ENCODE data around the gene UBE2G1. TPM values are rescaled to one million over a fixed set of nuclear protein-coding genes. Genes with fewer than 3 reads are reported as not detected.
"Not testable (repeated sequence)": the region's sequence is repeated elsewhere in the genome, so short reads cannot be mapped to it uniquely, and the experiment has no call there.

The UBE2G1 gene
- total RNA-seq, 1 experiment from 2014 or later = 56.8 TPM

DNA sequence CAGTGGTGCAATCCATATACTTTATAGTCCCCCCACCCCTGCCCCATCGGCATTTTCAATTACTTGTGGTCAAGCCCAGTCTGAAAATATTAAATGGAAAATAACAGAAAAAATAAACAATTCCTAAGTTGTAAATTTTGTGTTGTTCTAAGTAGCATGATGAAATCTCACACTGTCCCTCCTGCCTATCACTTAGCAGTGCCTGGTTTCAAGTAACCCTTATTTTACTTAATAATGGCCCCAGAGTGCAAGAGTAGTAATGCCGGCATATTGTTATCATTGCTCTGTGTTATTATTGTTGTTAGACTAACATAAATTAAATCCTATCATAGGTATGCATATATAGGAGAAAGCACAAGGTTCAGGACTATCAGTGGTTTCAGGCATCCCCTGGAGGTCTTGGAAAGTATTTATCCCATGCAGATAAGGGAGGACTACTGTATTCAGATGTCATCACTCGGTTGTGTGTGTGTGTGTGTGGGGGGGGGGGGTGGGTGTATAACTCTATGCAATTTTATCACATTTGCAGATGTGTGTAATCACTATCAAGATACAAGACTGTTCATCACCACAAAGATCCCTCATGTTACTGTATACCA is 9.3 kb downstream of the UBE2G1 start:
- H3K4me3 Mint-ChIP-seq (ENCODE audit: unreplicated experiment) = no peak overlapping the region
- TF ChIP-seq, protein P1, sequence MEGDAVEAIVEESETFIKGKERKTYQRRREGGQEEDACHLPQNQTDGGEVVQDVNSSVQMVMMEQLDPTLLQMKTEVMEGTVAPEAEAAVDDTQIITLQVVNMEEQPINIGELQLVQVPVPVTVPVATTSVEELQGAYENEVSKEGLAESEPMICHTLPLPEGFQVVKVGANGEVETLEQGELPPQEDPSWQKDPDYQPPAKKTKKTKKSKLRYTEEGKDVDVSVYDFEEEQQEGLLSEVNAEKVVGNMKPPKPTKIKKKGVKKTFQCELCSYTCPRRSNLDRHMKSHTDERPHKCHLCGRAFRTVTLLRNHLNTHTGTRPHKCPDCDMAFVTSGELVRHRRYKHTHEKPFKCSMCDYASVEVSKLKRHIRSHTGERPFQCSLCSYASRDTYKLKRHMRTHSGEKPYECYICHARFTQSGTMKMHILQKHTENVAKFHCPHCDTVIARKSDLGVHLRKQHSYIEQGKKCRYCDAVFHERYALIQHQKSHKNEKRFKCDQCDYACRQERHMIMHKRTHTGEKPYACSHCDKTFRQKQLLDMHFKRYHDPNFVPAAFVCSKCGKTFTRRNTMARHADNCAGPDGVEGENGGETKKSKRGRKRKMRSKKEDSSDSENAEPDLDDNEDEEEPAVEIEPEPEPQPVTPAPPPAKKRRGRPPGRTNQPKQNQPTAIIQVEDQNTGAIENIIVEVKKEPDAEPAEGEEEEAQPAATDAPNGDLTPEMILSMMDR (IDR thresholded peaks at IDR 0.05; ENCODE audit: insufficient read depth in 1 of 2, low read depth in 1 of 2, low read length in 1 of 2, severe bottlenecking in 1 of 2, unreplicated experiment in 1 of 2) = no peak

DNA sequence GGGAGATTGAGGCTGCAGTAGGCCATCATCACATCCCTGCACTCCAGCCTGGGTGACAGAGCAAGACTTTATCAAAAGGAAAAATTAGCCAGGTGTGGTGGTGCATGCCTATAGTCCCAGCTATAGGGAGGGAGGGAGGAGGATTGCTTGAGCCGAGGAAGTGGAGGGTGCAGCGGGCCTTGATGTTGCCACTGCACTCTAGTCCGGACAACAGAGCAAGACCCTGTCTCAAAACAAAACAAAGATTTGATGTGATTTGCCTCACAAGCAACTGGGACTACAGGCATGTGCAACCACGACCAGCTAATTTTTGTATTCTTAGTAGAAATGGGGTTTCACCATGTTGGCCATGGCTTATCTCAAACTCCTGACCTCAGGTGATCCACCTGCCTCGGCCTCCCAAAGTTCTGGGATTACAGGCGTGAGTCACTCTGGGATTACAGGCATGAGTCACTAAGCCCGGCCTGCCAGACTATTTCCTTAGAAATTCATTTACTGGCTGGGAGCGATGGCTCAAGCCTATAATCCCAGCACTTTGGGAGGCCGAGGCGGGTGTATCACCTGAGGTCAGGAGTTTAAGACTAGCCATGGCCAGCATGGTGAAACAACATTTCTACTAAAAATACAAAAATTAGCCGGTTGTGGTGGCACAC is 11.5 kb downstream of the UBE2G1 start:
- H3K9me3 ChIP-seq = no peaks in the 10 kb centered on the region
- Mint-ChIP-seq H3K36me3 (ENCODE audit: insufficient read depth, unreplicated experiment) (peaks cover 5% of the 10 kb centered on the region), H3K27ac (ENCODE audit: unreplicated experiment) (no peak overlapping the region), H3K4me3 (ENCODE audit: unreplicated experiment) (no peak overlapping the region), H3K27me3 (ENCODE audit: insufficient read depth, unreplicated experiment) (no peaks in the 10 kb centered on the region), H3K9me3 (ENCODE audit: unreplicated experiment) (no peaks in the 10 kb centered on the region), H3K4me1 (ENCODE audit: low read depth, unreplicated experiment) (peaks cover 6% of the 10 kb centered on the region)
- ChIA-PET POLR2A (no interaction called here), CTCF (no interaction called here)
- H3K4me1 ChIP-seq = no peaks in the 10 kb centered on the region
- no TSS peak for BruUV-seq (replicated peaks)
- no peak for DNase-seq
- no peak overlapping the region for H3K4me3 ChIP-seq (ENCODE audit: low read depth, low read length)
- no peaks in the 10 kb centered on the region for H3K36me3 ChIP-seq (ENCODE audit: control insufficient read depth, insufficient read depth, low read length)
- TF ChIP-seq, protein P1 (IDR thresholded peaks at IDR 0.05; ENCODE audit: insufficient read depth in 1 of 2, low read depth in 1 of 2, low read length in 1 of 2, severe bottlenecking in 1 of 2, unreplicated experiment in 1 of 2) = no peak
- no peaks in the 10 kb centered on the region for H3K27me3 ChIP-seq (replicated peaks; ENCODE audit: control insufficient read depth, insufficient read depth, low read length)
- intact Hi-C loops (cut with micrococcal nuclease; ENCODE audit: unreplicated experiment) = no loop called here

More for the DNA sequence above, 9.3 kb downstream of the UBE2G1 start:
- intact Hi-C loops (cut with micrococcal nuclease; ENCODE audit: unreplicated experiment) = no loop called here
- Histone ChIP-seq H3K4me1 (no peaks in the 10 kb centered on the region), H3K9me3 (no peaks in the 10 kb centered on the region), H3K27me3 (replicated peaks; ENCODE audit: control insufficient read depth, insufficient read depth, low read length) (no peaks in the 10 kb centered on the region), H3K4me3 (ENCODE audit: low read depth, low read length) (no peak overlapping the region), H3K36me3 (ENCODE audit: control insufficient read depth, insufficient read depth, low read length) (no peaks in the 10 kb centered on the region)
- H3K27me3 Mint-ChIP-seq (ENCODE audit: insufficient read depth, unreplicated experiment) = no peaks in the 10 kb centered on the region
- no peak overlapping the region for H3K27ac Mint-ChIP-seq (ENCODE audit: unreplicated experiment)
- CTCF ChIA-PET = no interaction called here
- peaks cover 5% of the 10 kb centered on the region for H3K36me3 Mint-ChIP-seq (ENCODE audit: insufficient read depth, unreplicated experiment)
- POLR2A ChIA-PET = no interaction called here
- DNase-seq = no peak
- peaks cover 6% of the 10 kb centered on the region for H3K4me1 Mint-ChIP-seq (ENCODE audit: low read depth, unreplicated experiment)
- no peaks in the 10 kb centered on the region for H3K9me3 Mint-ChIP-seq (ENCODE audit: unreplicated experiment)
- BruUV-seq (replicated peaks) = no TSS peak

DNA sequence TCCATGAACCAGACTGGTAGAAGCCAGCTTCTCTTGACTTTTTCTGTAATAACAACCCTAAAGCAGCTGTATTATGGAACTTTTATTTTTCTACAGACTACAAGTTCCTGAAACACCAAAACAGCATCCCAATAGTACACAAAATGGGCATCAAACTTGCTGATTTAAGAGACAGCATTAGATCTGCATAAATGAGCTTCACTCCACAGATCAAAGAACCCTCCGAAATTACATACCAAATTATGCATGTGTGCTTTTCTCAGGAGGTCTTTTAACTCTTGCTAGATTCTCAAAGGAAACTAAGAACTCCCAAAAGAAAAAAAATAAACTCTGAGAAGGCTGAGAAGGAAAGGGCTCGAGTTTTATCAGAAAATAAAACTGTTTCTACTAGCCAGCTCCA is 12.3 kb downstream of the UBE2G1 start:
- Mint-ChIP-seq H3K36me3 (ENCODE audit: insufficient read depth, unreplicated experiment) (peaks cover 5% of the 10 kb centered on the region), H3K4me1 (ENCODE audit: low read depth, unreplicated experiment) (peaks cover 6% of the 10 kb centered on the region)

DNA sequence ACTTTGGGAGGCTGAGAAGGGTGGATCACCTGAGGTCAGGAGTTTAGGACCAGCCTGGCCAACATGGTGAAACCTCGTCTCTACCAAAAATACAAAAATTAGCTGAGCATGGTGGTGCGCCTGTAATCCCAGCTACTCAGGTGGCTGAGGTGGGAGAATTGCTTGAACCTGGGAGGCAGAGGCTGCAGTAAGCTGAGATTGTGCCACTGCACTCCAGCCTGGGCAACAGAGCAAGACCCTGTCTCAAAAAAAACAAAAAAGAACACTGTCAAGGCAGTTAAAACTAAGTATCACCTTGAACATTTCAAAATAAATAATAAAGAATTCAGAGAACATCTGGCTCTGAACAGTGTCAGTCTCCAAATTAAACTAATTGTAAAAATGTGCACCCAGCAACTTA is 16.3 kb downstream of the UBE2G1 start:
- intact Hi-C loops (cut with micrococcal nuclease; ENCODE audit: unreplicated experiment); H3K27me3 ChIP-seq (replicated peaks; ENCODE audit: control insufficient read depth, insufficient read depth, low read length); H3K27me3 Mint-ChIP-seq (ENCODE audit: insufficient read depth, unreplicated experiment); H3K4me3 Mint-ChIP-seq (ENCODE audit: unreplicated experiment); H3K4me3 ChIP-seq (ENCODE audit: low read depth, low read length); H3K9me3 Mint-ChIP-seq (ENCODE audit: unreplicated experiment); H3K36me3 ChIP-seq (ENCODE audit: control insufficient read depth, insufficient read depth, low read length); POLR2A ChIA-PET; BruUV-seq (replicated peaks); H3K9me3 ChIP-seq; H3K4me1 Mint-ChIP-seq (ENCODE audit: low read depth, unreplicated experiment); CTCF ChIA-PET; DNase-seq; H3K4me1 ChIP-seq; H3K27ac Mint-ChIP-seq (ENCODE audit: unreplicated experiment); H3K36me3 Mint-ChIP-seq (ENCODE audit: insufficient read depth, unreplicated experiment): not testable (repeated sequence)

More for the DNA sequence above, 12.3 kb downstream of the UBE2G1 start:
- no peaks in the 10 kb centered on the region for H3K27me3 Mint-ChIP-seq (ENCODE audit: insufficient read depth, unreplicated experiment)
- TF ChIP-seq, protein P1 (IDR thresholded peaks at IDR 0.05; ENCODE audit: insufficient read depth in 1 of 2, low read depth in 1 of 2, low read length in 1 of 2, severe bottlenecking in 1 of 2, unreplicated experiment in 1 of 2) = no peak
- CTCF ChIA-PET = no interaction called here
- H3K4me3 Mint-ChIP-seq (ENCODE audit: unreplicated experiment) = no peak overlapping the region
- DNase-seq = no peak
- H3K9me3 ChIP-seq = no peaks in the 10 kb centered on the region
- no TSS peak for BruUV-seq (replicated peaks)
- H3K9me3 Mint-ChIP-seq (ENCODE audit: unreplicated experiment) = no peaks in the 10 kb centered on the region
- H3K4me3 ChIP-seq (ENCODE audit: low read depth, low read length) = no peak overlapping the region
- H3K36me3 ChIP-seq (ENCODE audit: control insufficient read depth, insufficient read depth, low read length) = no peaks in the 10 kb centered on the region
- H3K27ac Mint-ChIP-seq (ENCODE audit: unreplicated experiment) = peak overlapping the region; percentile 55
- no peaks in the 10 kb centered on the region for H3K4me1 ChIP-seq
- POLR2A ChIA-PET = no interaction called here
- intact Hi-C loops (cut with micrococcal nuclease; ENCODE audit: unreplicated experiment) = no loop called here
- H3K27me3 ChIP-seq (replicated peaks; ENCODE audit: control insufficient read depth, insufficient read depth, low read length) = no peaks in the 10 kb centered on the region

Measured in Caco-2 (cell line).